Suppressor macrophage treated with lipopolysaccharide for 4 hours (primary cell): Measurements from ENCODE around the gene CHI3L1.
A peak's percentile ranks its signal among the peaks of the same experiment; 100 is the strongest.

ENCODE experiments used
- DNase-seq: peaks from one replicate; pipeline ENCODE4 v3.0.0-alpha.2; 2020

Gene CHI3L1

GRCh38 chr1:203179667-203180005, 6.9 kb downstream of the CHI3L1 start:
- DNase-seq: no peak

- DNase-seq: no peak
Measured at GRCh38 chr1:203178821-203179666, 7.5 kb downstream of the CHI3L1 start.

DNA sequence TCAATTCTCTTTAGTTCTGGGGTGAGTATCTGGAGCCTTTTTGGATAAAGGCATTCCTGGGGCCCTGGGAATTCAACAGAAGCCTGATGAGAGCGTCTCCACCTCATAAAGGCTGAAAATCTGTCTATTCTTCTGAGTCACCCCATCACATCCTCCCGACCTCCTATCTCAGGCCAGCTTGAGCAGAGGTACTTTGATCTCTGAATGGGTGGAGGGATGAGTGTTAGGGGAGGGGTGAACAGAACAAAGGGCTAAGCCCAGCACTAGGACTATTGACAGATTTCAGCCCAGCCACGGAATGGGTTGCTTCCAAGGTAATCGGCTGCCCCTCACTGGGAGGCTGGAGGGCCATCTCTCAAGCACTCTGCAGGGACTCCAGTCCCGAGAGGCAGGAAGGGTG, 8.4 kb downstream of the CHI3L1 start:
- DNase-seq: no peak

DNA sequence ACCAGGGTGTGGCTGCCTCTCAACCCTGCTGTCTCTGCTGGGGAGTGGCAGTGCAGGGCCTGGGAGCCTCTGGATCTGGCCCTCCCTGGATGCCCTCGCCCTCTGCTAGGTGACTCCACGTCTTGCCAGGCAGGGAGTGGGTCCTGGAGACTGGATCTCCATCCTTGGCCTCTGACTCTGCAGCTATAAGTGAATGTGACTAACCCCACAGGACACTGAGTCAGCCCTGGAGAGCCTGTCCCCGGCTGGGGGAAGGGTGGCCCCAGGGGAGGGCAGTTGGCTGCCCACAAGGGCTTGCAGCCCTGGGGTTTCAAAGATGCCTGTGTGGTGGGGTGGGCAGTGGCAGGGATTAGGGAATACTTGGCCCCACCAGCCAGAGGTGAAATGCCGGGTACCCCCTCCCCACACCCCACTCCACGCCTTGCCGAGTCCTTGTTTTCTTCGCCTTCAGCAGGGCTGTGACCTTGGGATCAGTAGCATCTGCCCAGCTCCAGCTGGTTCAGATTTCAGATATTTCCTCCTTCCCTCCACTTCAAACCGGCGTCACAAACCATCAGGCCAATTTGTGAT, 8.9 kb downstream of the CHI3L1 start:
- peak; percentile 81 for DNase-seq

- no peak for DNase-seq
Measured at GRCh38 chr1:203177036-203177405, 9.5 kb downstream of the CHI3L1 start.

DNA sequence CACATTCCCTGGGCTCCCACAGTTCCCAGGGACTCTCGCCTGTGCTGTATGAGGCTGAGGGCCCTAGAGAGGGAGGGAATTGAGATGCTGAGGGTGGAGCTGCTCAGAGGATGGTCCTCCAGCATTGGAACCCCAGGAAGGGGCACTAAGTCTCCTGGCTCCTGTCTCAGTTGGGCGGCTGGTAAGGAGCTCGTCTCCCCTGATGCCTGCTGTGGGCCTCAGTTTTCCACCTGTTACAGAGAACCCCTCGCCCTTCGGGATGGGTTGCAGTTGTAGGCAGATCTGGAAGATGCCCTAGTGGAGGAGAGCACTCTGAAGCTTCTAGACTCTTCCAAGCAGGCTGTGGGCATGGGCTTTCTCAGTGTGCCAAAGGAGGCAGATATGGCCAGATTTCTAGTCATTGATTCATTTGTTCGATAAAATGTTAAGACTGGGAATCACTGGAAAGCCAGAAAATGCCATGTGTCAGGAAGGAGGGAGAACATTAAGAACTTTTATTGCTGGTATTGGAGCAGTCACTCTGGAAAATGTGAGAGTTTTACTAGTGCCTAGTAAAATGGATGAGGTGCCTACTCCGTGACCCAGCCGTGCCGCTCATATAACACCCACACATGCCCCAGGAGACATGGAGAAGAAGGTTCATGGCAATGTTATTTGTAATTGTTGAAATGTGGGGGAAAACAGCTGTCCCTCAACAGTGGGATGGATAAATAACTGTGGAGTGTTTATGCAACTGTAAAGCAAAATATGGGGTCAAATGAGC, 10.1 kb downstream of the CHI3L1 start:
- peak; percentile 37 for DNase-seq

DNA sequence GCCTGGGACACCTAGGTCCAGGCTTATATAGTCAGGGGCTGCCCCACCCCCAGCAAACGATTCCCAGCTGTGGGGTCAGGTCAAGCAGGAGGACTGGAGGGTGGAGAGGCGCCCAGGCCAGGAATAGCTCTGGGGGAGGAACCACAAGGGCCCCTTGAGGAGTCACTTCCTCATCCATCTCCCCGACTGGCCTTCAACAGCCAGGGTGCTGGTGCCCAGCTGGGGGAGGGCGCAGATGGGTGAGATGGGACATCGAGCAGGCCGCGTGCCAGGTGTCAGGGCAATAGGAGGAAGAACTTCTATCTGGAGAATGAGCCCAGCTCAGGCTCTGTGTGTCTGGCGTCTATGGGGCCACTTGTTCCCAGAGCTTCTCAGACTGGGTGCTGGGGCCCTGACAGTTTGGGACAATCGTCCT, 10.7 kb downstream of the CHI3L1 start:
- peak; percentile 78 for DNase-seq

- no peak for DNase-seq
Measured at GRCh38 chr1:203175237-203175826, 11.2 kb downstream of the CHI3L1 start, which contains the start of gene MYBPH. Gene MYBPH, minus strand, starts transcription at chr1:203175826. Its CDS starts 71 bp downstream, at chr1:203175755.

GRCh38 chr1:203174324-203174985, 12.0 kb downstream of the CHI3L1 start:
- DNase-seq: no peak

- no peak for DNase-seq
Measured at GRCh38 chr1:203173566-203173965, 12.9 kb downstream of the CHI3L1 start.

GRCh38 chr1:203173011-203173555, 13.4 kb downstream of the CHI3L1 start:
- no peak for DNase-seq

GRCh38 chr1:203172184-203173010, 14.1 kb downstream of the CHI3L1 start:
- peak; percentile 75 for DNase-seq

GRCh38 chr1:203171341-203172183, 14.9 kb downstream of the CHI3L1 start:
- DNase-seq: no peak

DNA sequence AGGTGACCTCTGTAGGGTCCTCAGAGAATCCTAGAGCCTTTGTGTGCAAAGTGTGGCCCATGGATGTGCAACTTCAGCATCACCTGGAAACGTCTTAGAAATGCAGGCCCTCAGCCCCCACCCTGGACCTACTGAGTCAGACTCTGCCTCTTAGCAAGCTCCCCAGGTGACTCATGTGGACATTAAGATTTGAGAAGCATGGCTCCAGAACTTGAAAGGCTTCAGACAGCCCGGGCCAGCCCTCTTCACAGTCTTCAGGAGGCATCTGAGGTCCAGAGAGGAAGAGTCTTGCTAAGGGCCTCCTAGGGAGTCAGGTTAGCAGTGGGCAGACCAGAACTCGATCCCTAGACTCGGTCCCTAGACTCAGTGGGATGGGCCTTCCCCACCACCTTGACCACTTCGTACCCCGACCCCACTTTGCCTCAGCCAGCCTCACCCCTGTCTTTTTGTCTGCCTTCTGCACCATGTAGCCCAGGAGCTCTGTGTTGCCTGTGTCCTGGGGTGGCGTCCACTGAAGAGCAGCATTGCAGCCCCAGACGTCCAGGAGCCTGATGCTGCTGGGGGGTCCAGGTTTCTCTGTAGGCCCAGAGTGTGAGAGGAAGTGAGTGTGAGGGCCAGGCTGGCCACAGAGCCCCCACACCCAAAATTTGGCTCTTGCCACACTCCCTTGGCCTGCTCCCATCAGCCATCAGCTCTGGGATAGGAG, 15.7 kb downstream of the CHI3L1 start:
- DNase-seq: no peak

DNA sequence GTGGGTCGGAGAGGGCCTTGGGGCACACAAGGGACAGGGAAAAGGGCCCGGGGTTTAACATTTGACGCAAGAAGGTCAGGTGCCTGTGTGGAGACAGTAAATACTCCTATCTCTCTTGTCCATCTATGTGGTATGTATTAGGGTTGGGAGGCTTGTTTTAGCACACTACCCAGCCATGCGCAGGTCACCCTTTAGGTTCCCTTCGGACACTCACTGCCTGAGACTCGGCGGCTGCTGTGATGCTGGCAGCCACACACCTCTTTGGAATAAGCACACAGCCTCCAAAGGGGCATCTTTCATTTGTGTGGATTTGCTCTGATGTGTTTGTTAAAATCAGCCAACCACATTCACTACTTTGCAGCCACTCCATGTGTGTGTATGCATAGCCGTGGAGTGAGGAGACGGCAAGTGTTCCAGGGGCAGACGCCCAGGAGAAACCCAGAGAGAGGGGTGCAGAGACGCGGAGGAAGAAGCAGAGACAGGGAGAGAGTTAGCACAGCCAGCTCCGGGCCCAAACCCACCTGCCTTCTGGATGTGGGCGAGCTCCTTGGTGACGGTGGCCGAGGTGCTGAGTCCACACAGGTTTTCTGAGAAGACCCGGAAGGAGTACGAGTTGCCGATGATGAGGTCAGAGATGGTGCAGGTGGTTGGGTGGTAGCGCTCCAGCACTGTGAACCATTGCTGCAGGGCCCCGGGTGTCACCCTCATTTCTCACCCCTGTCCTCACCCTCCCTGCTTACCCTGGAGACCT, 16.6 kb downstream of the CHI3L1 start:
- no peak for DNase-seq

- no peak for DNase-seq
Measured at GRCh38 chr1:203168991-203169390, 17.5 kb downstream of the CHI3L1 start.

DNA sequence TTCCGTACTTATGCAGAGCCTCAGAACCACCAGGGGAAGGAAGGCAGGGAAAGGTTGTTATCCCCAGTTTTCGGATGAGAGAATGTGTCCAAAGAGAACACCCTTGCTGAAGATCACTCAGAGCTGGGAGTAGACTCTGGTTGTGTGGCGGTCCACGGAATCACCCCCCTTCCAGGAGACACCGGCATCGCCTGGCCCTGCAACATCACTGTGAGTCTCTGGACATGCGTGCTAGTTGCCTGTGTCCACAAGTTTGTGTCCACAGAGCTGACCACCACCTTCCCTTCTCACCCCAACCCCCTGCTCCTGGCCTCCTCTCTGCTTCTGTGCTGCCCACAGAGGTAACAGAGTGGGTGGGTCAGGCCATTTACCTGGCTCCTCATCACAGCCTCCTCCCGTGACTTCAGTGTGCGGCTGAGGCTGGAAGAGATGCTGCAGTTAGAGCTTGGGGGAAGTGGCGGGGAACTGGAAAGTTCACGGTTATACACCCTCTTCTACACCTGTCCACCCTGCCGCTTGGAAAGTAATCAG, 18.2 kb downstream of the CHI3L1 start:
- no peak for DNase-seq

DNA sequence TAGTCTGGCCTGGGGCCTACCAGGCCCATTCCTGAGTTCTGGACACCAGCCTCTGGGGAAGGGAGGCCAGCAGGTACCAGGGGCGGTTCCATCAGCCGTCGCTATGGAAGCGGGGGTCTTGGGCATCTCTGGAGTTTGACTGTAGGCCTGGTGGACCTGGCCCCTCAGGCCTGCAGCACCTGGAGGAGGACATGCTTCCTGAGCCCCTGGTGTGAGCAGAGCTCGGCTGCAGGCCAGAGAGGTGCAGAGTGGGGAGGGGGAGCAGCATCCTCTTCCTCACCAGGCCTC, 18.6 kb downstream of the CHI3L1 start:
- DNase-seq: no peak
